DOHH2 (cell line): Measurements from ENCODE around the gene NYAP2.

ENCODE experiments used
- H3F3A ChIP-seq: fragments of 200-600 bp; sonication (generic), shearing (Covaris generic); 2 replicates; pipeline ENCODE4 v1.6.0; 2016; ENCODE audit warnings: antibody characterized with exemption, mild to moderate bottlenecking; ENCODE audit not compliant: control insufficient read depth, insufficient read depth
- H3K27ac ChIP-seq: fragments of 200-600 bp; sonication (generic); 2 replicates; pipeline ENCODE4 v1.5.1; 2014; ENCODE audit warnings: low read depth, mild to moderate bottlenecking, low read length, moderate library complexity
- H3K27me3 ChIP-seq: fragments of 200-600 bp; sonication (generic); 2 replicates; pipeline ENCODE4 v1.6.1; 2014; ENCODE audit warnings: mild to moderate bottlenecking, low read length, mixed read lengths; ENCODE audit not compliant: control insufficient read depth
- H3K36me3 ChIP-seq: fragments of 200-600 bp; sonication (generic); 2 replicates; pipeline ENCODE4 v1.6.1; 2014; ENCODE audit warnings: mild to moderate bottlenecking, low read length, moderate library complexity, mixed read lengths; ENCODE audit not compliant: control insufficient read depth
- H3K4me1 ChIP-seq: fragments of 200-600 bp; sonication (generic); 2 replicates; pipeline ENCODE4 v1.6.1; 2014; ENCODE audit warnings: mild to moderate bottlenecking, low read length, mixed read lengths; ENCODE audit not compliant: control insufficient read depth
- H3K4me2 ChIP-seq: fragments of 200-600 bp; sonication (generic); 2 replicates; pipeline ENCODE4 v1.6.0; 2014; ENCODE audit warnings: mild to moderate bottlenecking, low read length, moderate library complexity
- H3K4me3 ChIP-seq: fragments of 200-600 bp; sonication (generic); 2 replicates; pipeline ENCODE4 v1.5.1; 2014; ENCODE audit warnings: mild to moderate bottlenecking, low read length, mixed read lengths
- H3K79me2 ChIP-seq: fragments of 200-600 bp; sonication (generic); 2 replicates; pipeline ENCODE4 v1.6.1; 2014; ENCODE audit warnings: mild to moderate bottlenecking, low read length, mixed read lengths; ENCODE audit not compliant: control insufficient read depth
- H3K9me2 ChIP-seq: fragments of 200-600 bp; sonication (generic); replicated peaks from 2 replicates; pipeline ENCODE4 v1.6.1; 2014; ENCODE audit warnings: mild to moderate bottlenecking, low read length, mixed read lengths; ENCODE audit not compliant: control insufficient read depth
- H3K9me3 ChIP-seq: fragments of 200-600 bp; sonication (generic); 2 replicates; pipeline ENCODE4 v1.6.1; 2014; ENCODE audit warnings: antibody characterized with exemption, low read length, mixed read lengths; ENCODE audit not compliant: control insufficient read depth, insufficient read depth
- H4K20me1 ChIP-seq: fragments of 200-600 bp; sonication (generic); 2 replicates; pipeline ENCODE4 v1.6.0; 2014; ENCODE audit warnings: low read depth, mild to moderate bottlenecking, antibody characterized with exemption, low read length, moderate library complexity; ENCODE audit not compliant: control insufficient read depth, insufficient read depth
- CTCF ChIP-seq: fragments of 200-600 bp; sonication (generic); IDR thresholded peaks from one replicate; pipeline ENCODE4 v1.5.1; 2014; ENCODE audit warnings: antibody characterized with exemption, mild to moderate bottlenecking, low read depth, low read length; ENCODE audit not compliant: poor library complexity, severe bottlenecking
- EZH2phosphoT487 ChIP-seq: fragments of 200-600 bp; sonication (generic); IDR thresholded peaks from 2 replicates; pipeline ENCODE4 v1.6.1; 2017; ENCODE audit warnings: borderline replicate concordance, mild to moderate bottlenecking, antibody characterized with exemption, low read length, moderate library complexity, mixed read lengths

Gene NYAP2

GRCh38 chr2:225559072-225559415 lies 159.5 kb downstream of the NYAP2 start:
- Histone ChIP-seq H3K27me3 (no peaks in the 10 kb centered on the region), H3K36me3 (no peaks in the 10 kb centered on the region), H3K79me2 (no peaks in the 10 kb centered on the region), H3K4me3 (no peak overlapping the region), H3K4me2 (no peak overlapping the region), H3F3A (no peaks in the 10 kb centered on the region), H3K9me3 (no peaks in the 10 kb centered on the region), H4K20me1 (no peaks in the 10 kb centered on the region), H3K9me2 (no peaks in the 10 kb centered on the region), H3K4me1 (no peaks in the 10 kb centered on the region), H3K27ac (no peak overlapping the region)
- TF ChIP-seq EZH2phosphoT487 = no peak
- TF ChIP-seq CTCF = no peak

GRCh38 chr2:225566798-225567197 lies 167.3 kb downstream of the NYAP2 start:
- H3K4me1 ChIP-seq = no peaks in the 10 kb centered on the region
- no peaks in the 10 kb centered on the region for H3K79me2 ChIP-seq
- H4K20me1 ChIP-seq = no peaks in the 10 kb centered on the region
- no peak overlapping the region for H3K27ac ChIP-seq
- TF ChIP-seq CTCF (no peak), EZH2phosphoT487 (no peak)
- H3F3A ChIP-seq = no peaks in the 10 kb centered on the region
- H3K27me3 ChIP-seq = no peaks in the 10 kb centered on the region
- H3K9me2 ChIP-seq = no peaks in the 10 kb centered on the region
- H3K9me3 ChIP-seq = no peaks in the 10 kb centered on the region; the same call in 1 of the 2 replicates
- no peaks in the 10 kb centered on the region for H3K36me3 ChIP-seq
- H3K4me3 ChIP-seq = no peak overlapping the region
- no peak overlapping the region for H3K4me2 ChIP-seq

- H3K4me3 ChIP-seq = no peak overlapping the region
- H3K27me3 ChIP-seq = no peaks in the 10 kb centered on the region
- H3K4me2 ChIP-seq = no peak overlapping the region
- H3K4me1 ChIP-seq = no peaks in the 10 kb centered on the region
- no peaks in the 10 kb centered on the region for H3K9me2 ChIP-seq
- H4K20me1 ChIP-seq = no peaks in the 10 kb centered on the region
- H3K36me3 ChIP-seq = no peaks in the 10 kb centered on the region
- no peaks in the 10 kb centered on the region for H3K79me2 ChIP-seq
- H3K27ac ChIP-seq = no peak overlapping the region
- H3K9me3 ChIP-seq = no peaks in the 10 kb centered on the region; the same call in 1 of the 2 replicates
- no peak for TF ChIP-seq CTCF
- no peak for TF ChIP-seq EZH2phosphoT487
- no peaks in the 10 kb centered on the region for H3F3A ChIP-seq
Observed at GRCh38 chr2:225569995-225570394, 170.5 kb downstream of the NYAP2 start.

GRCh38 chr2:225573603-225574002 lies 174.1 kb downstream of the NYAP2 start:
- no peak overlapping the region for H3K27ac ChIP-seq
- H3K79me2 ChIP-seq = no peaks in the 10 kb centered on the region
- H4K20me1 ChIP-seq = no peaks in the 10 kb centered on the region
- H3K9me3 ChIP-seq = no peaks in the 10 kb centered on the region; the same call in 1 of the 2 replicates
- H3K9me2 ChIP-seq = no peaks in the 10 kb centered on the region
- H3K4me3 ChIP-seq = no peak overlapping the region
- TF ChIP-seq EZH2phosphoT487 = no peak
- no peak for TF ChIP-seq CTCF
- H3K4me1 ChIP-seq = no peaks in the 10 kb centered on the region
- no peak overlapping the region for H3K4me2 ChIP-seq
- no peaks in the 10 kb centered on the region for H3F3A ChIP-seq
- no peaks in the 10 kb centered on the region for H3K36me3 ChIP-seq
- no peaks in the 10 kb centered on the region for H3K27me3 ChIP-seq
